Keratinocyte (primary cell): Measurements from ENCODE around the gene CRYGS. TPM values are rescaled to one million over a fixed set of nuclear protein-coding genes. Genes with fewer than 3 reads are reported as not detected.

Experiments
- DNase-seq: peaks from one replicate; pipeline ENCODE4 v3.0.0-alpha.2; 2011; ENCODE audit warnings: low read depth, missing footprints, low spot score
- FAIRE-seq: peaks from 2 replicates; lab custom pipeline; 2011; peaks lifted over from hg19 to GRCh38; lab: Jason Lieb, UNC
- H2AFZ ChIP-seq: 2 replicates; pipeline ENCODE4 v1.6.0; 2012; ENCODE audit warnings: low read length, control low read depth, inconsistent platforms; ENCODE audit not compliant: control insufficient read depth
- H3K27ac ChIP-seq: 2 replicates; pipeline ENCODE4 v1.5.1; 2011; ENCODE audit warnings: low read length; ENCODE audit not compliant: control insufficient read depth, insufficient read depth
- H3K27me3 ChIP-seq: 3 replicates; pipeline ENCODE4 v1.6.0; 2011; ENCODE audit warnings: low read length; ENCODE audit not compliant: control insufficient read depth, insufficient read depth; ENCODE audit errors: extremely low read depth
- H3K36me3 ChIP-seq, 2 experiments: 2 replicates in 1 of 2; 3 replicates in 1 of 2; pipeline ENCODE4 v1.5.1; 2011; ENCODE audit warnings: low read length in 2 of 2, mild to moderate bottlenecking in 1 of 2; ENCODE audit not compliant: control insufficient read depth in 2 of 2, insufficient read depth in 2 of 2; ENCODE audit errors: extremely low read depth in 1 of 2
- H3K4me1 ChIP-seq: 3 replicates; pipeline ENCODE4 v1.5.1; 2011; ENCODE audit warnings: low read length; ENCODE audit not compliant: control insufficient read depth, insufficient read depth; ENCODE audit errors: extremely low read depth
- H3K4me2 ChIP-seq: 3 replicates; pipeline ENCODE4 v1.6.0; 2011; ENCODE audit warnings: low read depth, low read length; ENCODE audit not compliant: control insufficient read depth, insufficient read depth; ENCODE audit errors: extremely low read depth
- H3K4me3 ChIP-seq, 3 experiments: fragments of 200-600 bp in 1 of 3; sonication (generic) in 1 of 3; 2 replicates in 2 of 3; 3 replicates in 1 of 3; pipeline ENCODE4 v1.5.1; 2011 to 2016; ENCODE audit warnings: low read length in 3 of 3, mild to moderate bottlenecking in 3 of 3, control low read depth in 2 of 3, inconsistent platforms in 1 of 3, low read depth in 1 of 3, mixed read lengths in 1 of 3, mixed run types in 1 of 3, moderate library complexity in 1 of 3; ENCODE audit not compliant: control insufficient read depth in 2 of 3, insufficient read depth in 2 of 3; ENCODE audit errors: extremely low read depth in 1 of 3
- H3K79me2 ChIP-seq: 2 replicates; pipeline ENCODE4 v1.6.0; 2012; ENCODE audit warnings: low read length; ENCODE audit not compliant: control insufficient read depth, insufficient read depth
- H3K9ac ChIP-seq: 3 replicates; pipeline ENCODE4 v1.6.0; 2011; ENCODE audit warnings: low read length; ENCODE audit not compliant: control insufficient read depth, insufficient read depth; ENCODE audit errors: extremely low read depth
- H3K9me1 ChIP-seq: 3 replicates; pipeline ENCODE4 v1.6.0; 2011; ENCODE audit warnings: low read length; ENCODE audit not compliant: control insufficient read depth, insufficient read depth; ENCODE audit errors: extremely low read depth
- H3K9me3 ChIP-seq: 2 replicates; pipeline ENCODE4 v1.5.1; 2012; ENCODE audit warnings: low read depth, low read length; ENCODE audit not compliant: control insufficient read depth
- H4K20me1 ChIP-seq: 3 replicates; pipeline ENCODE4 v1.6.0; 2011; ENCODE audit warnings: low read length; ENCODE audit not compliant: control insufficient read depth, insufficient read depth; ENCODE audit errors: extremely low read depth
- EZH2 ChIP-seq: IDR thresholded peaks from one replicate; pipeline ENCODE4 v1.6.1; 2012; ENCODE audit warnings: inconsistent platforms, mild to moderate bottlenecking, low read length, moderate library complexity
- dilution Hi-C: fragments of 300-500 bp; cut with MboI; formaldehyde crosslinking; loops from one replicate; pipeline ENCODE4 v1.7.0; 2020; ENCODE audit warnings: low sequenced_read_pairs; ENCODE audit not compliant: extremely low pct_ligation_motif_present
- polyA plus RNA-seq, 5 experiments: library from polyadenylated mRNA; depleted of rRNA in 3 of 5; stranded (reverse) in 3 of 5; stranded (forward) in 1 of 5; unstranded in 1 of 5; fragments of >200 nt; gene quantifications; 1 replicate in 1 of 5; 2 replicates in 3 of 5; 3 replicates in 1 of 5; pipeline versions ENCODE4 v1.2.1 to v1.2.3, GENCODE V29; 2011 to 2012; ENCODE audit warnings: missing spikeins in 2 of 5, low read depth in 1 of 5, low replicate concordance in 1 of 5
- TF ChIP-seq, protein P1 (sequence below), 3 experiments: IDR thresholded peaks in 1 of 3; conservative IDR thresholded peaks in 1 of 3; optimal IDR thresholded peaks in 1 of 3; 2 replicates in 2 of 3; 3 replicates in 1 of 3; pipeline versions ENCODE3 to v1.5.1; 2011; ENCODE audit warnings: low read length in 3 of 3, mild to moderate bottlenecking in 3 of 3, moderate library complexity in 2 of 3, control low read depth in 1 of 3, inconsistent platforms in 1 of 3; ENCODE audit not compliant: insufficient read depth in 2 of 3; ENCODE audit errors: extremely low read depth in 1 of 3

CRYGS gene
- polyA plus RNA-seq, 1 donor (not counting 4 experiments of a cell fraction or from before 2014, with no cell fraction given): 3.4 TPM

- no peaks in the 10 kb centered on the region for H3K27me3 ChIP-seq
- DNase-seq: no peak
- H3K27ac ChIP-seq: no peak overlapping the region
- dilution Hi-C loops: no loop called here
- TF ChIP-seq, protein P1, sequence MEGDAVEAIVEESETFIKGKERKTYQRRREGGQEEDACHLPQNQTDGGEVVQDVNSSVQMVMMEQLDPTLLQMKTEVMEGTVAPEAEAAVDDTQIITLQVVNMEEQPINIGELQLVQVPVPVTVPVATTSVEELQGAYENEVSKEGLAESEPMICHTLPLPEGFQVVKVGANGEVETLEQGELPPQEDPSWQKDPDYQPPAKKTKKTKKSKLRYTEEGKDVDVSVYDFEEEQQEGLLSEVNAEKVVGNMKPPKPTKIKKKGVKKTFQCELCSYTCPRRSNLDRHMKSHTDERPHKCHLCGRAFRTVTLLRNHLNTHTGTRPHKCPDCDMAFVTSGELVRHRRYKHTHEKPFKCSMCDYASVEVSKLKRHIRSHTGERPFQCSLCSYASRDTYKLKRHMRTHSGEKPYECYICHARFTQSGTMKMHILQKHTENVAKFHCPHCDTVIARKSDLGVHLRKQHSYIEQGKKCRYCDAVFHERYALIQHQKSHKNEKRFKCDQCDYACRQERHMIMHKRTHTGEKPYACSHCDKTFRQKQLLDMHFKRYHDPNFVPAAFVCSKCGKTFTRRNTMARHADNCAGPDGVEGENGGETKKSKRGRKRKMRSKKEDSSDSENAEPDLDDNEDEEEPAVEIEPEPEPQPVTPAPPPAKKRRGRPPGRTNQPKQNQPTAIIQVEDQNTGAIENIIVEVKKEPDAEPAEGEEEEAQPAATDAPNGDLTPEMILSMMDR (optimal IDR thresholded peaks at IDR 0.05 in 1 of 3, IDR thresholded peaks at IDR 0.05 in 1 of 3, conservative IDR thresholded peaks at IDR 0.05 in 1 of 3; ENCODE audit: extremely low read depth in 1 of 3, insufficient read depth in 2 of 3, low read length in 3 of 3): no peak
- no peak for TF ChIP-seq EZH2
- no peak overlapping the region for H3K9ac ChIP-seq
- no peaks in the 10 kb centered on the region for H3K4me1 ChIP-seq
- H3K9me3 ChIP-seq: no peaks in the 10 kb centered on the region
- H2AFZ ChIP-seq: no peak overlapping the region
- H3K36me3 ChIP-seq: no peaks in the 10 kb centered on the region
- H3K79me2 ChIP-seq: no peaks in the 10 kb centered on the region
- no peaks in the 10 kb centered on the region for H3K9me1 ChIP-seq
- H3K4me3 ChIP-seq: no peak overlapping the region
- no peak for FAIRE-seq
- no peak overlapping the region for H3K4me2 ChIP-seq
- no peaks in the 10 kb centered on the region for H4K20me1 ChIP-seq
Observed at GRCh38 chr3:186526256-186526606, 17.9 kb downstream of the CRYGS start.

DNA sequence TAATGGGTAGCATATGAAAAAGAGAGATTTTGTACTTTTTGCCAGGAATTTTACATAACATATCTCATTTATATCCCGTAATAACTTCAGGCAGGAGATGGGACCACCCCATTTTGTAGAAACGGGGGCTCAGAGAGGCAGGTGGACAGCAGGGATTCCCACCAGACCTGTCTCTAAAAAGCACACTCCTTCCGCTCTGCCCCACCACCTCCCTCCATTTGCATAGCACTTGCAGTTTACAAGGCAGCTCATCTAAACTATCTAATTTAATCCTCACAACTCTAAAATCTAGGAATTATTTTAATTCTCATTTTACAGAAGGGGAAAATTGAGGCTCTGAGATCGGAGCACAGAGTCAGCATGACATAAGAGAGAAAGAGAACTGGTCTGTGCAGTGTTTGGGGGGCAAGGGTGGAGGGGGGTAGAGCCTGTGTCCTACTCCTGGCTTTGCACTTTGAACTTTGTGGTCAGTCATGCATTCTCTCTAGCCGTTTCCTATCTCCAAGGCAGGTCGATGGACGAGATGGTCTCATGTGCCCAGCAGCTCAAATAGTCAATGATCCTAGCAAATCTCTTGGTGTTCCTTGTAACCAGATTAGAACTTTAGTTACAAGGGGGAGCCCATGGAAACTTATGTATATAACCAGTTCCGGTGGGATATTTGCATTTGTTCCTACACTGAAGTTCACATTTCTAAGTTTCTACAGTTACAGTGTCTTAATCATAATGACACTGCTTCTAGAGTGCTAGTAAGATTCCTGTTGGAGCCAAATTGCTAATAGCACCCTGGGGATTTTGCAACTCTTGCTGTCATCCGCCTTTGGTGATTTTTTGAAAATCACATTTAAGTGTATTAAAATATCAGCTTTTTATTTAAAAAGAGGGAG lies 18.6 kb downstream of the CRYGS start:
- Histone ChIP-seq H3K9ac (no peak overlapping the region), H3K27me3 (no peaks in the 10 kb centered on the region), H3K9me3 (no peaks in the 10 kb centered on the region), H3K4me1 (no peaks in the 10 kb centered on the region), H3K4me2 (no peak overlapping the region), H4K20me1 (no peaks in the 10 kb centered on the region), H3K27ac (no peak overlapping the region), H3K9me1 (no peaks in the 10 kb centered on the region), H2AFZ (no peak overlapping the region), H3K4me3 (no peak overlapping the region), H3K36me3 (no peaks in the 10 kb centered on the region), H3K79me2 (no peaks in the 10 kb centered on the region)
- TF ChIP-seq, protein P1 (optimal IDR thresholded peaks at IDR 0.05 in 1 of 3, IDR thresholded peaks at IDR 0.05 in 1 of 3, conservative IDR thresholded peaks at IDR 0.05 in 1 of 3; ENCODE audit: extremely low read depth in 1 of 3, insufficient read depth in 2 of 3, low read length in 3 of 3): no peak
- no peak for TF ChIP-seq EZH2
- dilution Hi-C loops: no loop called here
- no peak for FAIRE-seq
- DNase-seq: no peak
